Measurements from ENCODE around the gene KLHL20.
"Not testable (repeated sequence)": the region's sequence is repeated elsewhere in the genome, so short reads cannot be mapped to it uniquely, and the experiment has no call there.

Gene KLHL20, protein sequence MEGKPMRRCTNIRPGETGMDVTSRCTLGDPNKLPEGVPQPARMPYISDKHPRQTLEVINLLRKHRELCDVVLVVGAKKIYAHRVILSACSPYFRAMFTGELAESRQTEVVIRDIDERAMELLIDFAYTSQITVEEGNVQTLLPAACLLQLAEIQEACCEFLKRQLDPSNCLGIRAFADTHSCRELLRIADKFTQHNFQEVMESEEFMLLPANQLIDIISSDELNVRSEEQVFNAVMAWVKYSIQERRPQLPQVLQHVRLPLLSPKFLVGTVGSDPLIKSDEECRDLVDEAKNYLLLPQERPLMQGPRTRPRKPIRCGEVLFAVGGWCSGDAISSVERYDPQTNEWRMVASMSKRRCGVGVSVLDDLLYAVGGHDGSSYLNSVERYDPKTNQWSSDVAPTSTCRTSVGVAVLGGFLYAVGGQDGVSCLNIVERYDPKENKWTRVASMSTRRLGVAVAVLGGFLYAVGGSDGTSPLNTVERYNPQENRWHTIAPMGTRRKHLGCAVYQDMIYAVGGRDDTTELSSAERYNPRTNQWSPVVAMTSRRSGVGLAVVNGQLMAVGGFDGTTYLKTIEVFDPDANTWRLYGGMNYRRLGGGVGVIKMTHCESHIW

GRCh38 chr1:173714759-173715537, at the start of gene KLHL20:
TSS of gene KLHL20 (plus strand) at chr1:173714981. CDS start at chr1:173716044, 1,063 bp downstream.
- DNase-seq, result peak; percentile 91

DNA sequence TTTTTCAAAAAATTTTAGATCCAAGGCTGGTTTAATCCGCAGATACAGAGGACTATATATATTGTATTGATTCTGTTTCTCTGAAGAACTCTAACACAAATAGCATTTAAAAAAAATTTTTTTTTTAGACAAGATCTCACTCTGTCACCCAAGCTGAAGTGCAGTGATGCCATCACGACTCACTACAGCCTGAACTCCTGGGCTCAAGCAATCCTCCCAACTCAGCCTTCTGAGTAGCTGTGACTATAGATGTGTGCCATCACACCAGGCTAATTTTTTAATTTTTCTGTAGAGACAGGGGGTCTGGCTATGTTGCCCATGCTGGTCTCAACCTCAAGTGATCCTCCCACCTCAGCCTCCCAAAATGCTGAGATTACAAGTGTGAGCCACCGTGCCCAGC, 48.1 kb upstream of the KLHL20 start:
- DNase-seq, result peak; percentile 3

GRCh38 chr1:173669491-173669941, 45.3 kb upstream of the KLHL20 start, which contains the start of gene ANKRD45:
TSS of gene ANKRD45 (minus strand) at chr1:173669851. CDS start at chr1:173659418, 10,433 bp downstream.
- DNase-seq, result peak; percentile 4

GRCh38 chr1:173674496-173674895, 40.3 kb upstream of the KLHL20 start:
- DNase-seq, result not testable (repeated sequence)

DNA sequence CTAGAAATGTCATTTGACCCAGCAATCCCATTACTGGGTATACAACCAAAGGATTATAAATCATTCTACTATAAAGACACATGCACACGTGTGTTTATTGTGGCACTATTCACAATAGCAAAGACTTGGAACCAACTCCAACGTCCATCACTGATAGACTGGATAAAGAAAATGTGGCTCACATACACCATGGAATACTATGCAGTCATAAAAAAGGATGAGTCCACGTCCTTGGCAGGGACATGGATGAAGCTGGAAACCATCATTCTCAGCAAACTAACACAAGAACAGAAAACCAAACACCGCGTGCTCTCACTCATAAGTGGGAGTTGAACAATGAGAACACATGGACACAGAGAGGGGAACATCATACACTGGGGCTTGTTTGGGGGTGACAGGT, 34.6 kb upstream of the KLHL20 start:
- DNase-seq, result not testable (repeated sequence)

GRCh38 chr1:173682184-173682583, 32.6 kb upstream of the KLHL20 start:
- no peak for DNase-seq

- not testable (repeated sequence) for DNase-seq
Observed at GRCh38 chr1:173683838-173684237, 30.9 kb upstream of the KLHL20 start.

DNA sequence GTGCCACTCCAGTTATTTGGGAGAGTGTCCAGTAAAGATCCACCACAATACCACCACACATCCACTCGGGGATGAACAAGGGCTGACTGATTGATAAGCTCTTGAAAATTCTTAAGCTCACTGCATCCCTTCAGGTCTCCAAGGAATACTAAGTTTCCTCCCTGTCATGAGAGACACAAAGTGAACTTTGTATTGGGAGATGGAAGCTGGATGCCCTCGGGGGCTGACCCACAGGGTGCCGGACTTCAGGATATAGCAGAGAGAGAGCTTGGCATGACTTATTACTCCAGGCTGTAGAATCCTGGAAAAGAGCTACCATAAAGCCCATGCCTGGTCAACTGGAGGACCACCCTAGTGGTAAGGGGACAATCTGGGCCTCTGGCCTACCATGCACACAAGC, 29.7 kb upstream of the KLHL20 start:
- DNase-seq, result not testable (repeated sequence)

- no peak for DNase-seq
Observed at GRCh38 chr1:173688300-173688699, 26.5 kb upstream of the KLHL20 start.

DNA sequence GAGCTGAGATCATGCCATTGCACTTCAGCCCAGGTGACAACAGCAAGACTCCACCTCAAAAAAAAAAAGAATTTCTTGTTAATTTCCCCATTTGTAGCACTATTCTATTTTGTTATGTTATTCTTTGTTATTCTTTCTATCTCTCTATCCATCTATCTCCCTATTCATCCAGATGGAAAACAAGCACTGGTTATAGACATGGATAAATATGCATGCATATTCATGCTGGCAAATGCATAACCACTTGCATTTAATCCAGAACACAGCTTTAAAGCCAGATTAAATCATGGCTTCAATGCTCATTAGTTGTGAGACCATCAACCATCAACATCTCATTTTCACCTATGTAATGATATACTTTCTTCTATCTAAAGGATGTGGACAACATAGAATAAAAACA, 21.5 kb upstream of the KLHL20 start:
- no peak for DNase-seq

DNA sequence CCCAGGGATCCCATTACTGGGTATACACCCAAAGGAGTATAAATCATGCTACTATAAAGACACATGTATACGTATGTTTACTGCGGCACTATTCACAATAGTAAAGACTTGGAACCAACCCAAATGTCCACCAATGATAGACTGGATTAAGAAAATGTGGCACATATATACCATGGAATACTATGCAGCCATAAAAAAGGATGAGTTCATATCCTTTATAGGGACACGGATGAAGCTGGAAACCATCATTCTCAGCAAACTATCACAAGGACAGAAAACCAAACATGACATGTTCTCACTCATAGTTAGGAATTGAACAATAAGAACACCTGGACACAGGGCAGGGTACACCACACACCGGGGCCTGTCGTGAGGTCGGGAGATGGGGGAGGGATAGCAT, 13.5 kb upstream of the KLHL20 start:
- not testable (repeated sequence) for DNase-seq

DNA sequence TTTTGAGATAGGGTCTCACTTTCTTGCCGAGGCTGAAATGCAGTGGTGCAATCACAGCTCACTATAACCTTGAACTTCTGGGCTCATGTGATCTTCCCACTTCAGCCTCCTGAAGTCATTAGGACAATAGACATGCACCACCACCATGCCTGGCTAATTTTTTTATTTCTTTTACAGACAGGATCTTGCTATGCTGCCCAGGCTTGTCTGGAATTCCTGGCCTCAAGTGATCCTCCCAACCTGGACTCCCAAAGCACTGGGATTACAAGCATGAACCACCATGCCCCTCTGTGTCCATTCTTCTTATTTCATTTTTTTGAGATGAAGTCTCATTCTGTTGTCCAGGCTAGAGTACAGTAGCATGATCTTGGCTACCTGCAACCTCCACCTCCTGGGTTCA, 12.0 kb upstream of the KLHL20 start:
- DNase-seq, result no peak

GRCh38 chr1:173705117-173705516, 9.7 kb upstream of the KLHL20 start:
- no peak for DNase-seq

GRCh38 chr1:173708787-173709186, 6.0 kb upstream of the KLHL20 start:
- no peak for DNase-seq

- DNase-seq, result no peak
Observed at GRCh38 chr1:173714441-173714758, 381 bp upstream of the KLHL20 start.

DNA sequence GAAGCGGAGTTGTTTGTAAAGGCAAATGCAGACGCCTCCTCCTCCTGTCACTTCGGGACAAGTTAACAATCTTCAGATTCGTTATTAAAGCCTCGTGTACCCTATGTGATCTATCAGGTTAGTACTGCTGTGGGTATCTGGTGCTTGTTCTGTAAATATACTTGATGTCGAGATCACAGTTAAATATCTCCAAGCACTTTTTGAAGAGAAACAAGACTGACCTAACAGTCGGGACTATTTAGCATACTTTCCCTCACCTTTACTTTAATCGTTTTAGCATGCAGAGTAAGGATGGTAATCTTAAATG, 710 bp downstream of the KLHL20 start:
- DNase-seq, result no peak

DNA sequence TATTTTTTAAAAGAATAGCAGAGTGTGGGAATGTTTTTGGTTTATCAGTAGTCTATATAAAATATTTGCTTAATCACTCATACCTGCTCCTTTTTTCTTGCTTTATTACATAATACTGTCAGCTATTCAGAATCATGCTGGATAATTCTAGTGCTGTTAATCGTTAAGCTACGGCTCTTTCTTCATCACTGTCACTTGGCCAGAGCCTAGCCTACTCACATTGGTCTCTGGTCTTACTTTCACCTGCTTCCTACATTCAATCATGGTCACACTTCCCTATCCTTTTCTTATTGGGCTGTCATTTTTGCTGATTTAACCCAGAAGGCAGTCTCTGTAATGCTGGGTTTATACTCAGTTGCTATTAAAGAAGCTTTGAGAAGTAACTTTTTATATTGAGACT, 2.5 kb downstream of the KLHL20 start:
- peak; percentile 0 for DNase-seq

GRCh38 chr1:173731331-173731730, 16.6 kb downstream of the KLHL20 start:
- not testable (repeated sequence) for DNase-seq

- DNase-seq, result no peak
Observed at GRCh38 chr1:173733912-173734311, 19.1 kb downstream of the KLHL20 start.

DNA sequence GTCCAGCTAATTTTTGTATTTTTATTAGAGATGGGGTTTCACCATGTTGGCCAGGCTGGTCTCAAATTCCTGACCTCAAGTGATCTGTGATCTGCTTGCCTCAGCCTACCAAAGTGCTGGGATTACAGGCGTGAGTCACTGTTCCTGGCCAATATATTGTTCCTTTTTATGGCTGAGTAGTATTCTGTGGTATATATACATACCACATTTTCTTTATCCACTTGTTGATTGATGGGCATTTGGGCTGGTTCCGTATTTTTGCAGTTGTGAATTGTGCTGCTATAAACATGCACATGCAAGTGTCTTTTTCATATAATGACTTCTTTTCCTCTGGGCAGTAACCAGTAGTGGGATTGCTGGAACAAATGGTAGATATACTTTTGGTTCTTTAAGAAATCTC, 21.3 kb downstream of the KLHL20 start:
- not testable (repeated sequence) for DNase-seq

- no peak for DNase-seq
Observed at GRCh38 chr1:173742203-173742886, 27.6 kb downstream of the KLHL20 start.

DNA sequence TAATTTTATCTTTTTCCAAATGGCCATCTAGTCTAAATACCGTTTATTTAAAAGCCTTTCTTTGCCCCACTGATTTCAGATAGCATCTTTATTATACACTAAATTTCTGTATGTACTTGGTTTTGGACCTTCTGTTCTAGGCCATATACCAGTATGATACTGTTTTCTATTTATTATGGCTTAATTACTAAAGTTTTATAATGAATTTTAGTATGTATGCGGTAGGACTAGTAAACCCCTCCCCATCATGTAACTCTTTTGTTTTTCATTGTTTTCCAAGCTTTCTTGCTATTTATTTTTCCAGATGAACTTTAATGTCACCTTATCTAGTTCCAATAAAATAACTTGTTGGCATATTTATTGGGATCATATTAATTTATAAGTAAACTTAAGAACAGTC, 29.9 kb downstream of the KLHL20 start:
- DNase-seq, result no peak

- no peak for DNase-seq
Observed at GRCh38 chr1:173749137-173749536, 34.4 kb downstream of the KLHL20 start.

Data from suppressor macrophage treated with lipopolysaccharide for 4 hours (primary cell).